Hepatocyte (in vitro differentiated cells): ENCODE data around the gene APLN.

Source experiments
- CTCF ChIP-seq: fragments of 200-600 bp; sonication (generic); IDR thresholded peaks from 2 replicates; pipeline ENCODE4 v1.5.1; 2016; ENCODE audit warnings: antibody characterized with exemption, mild to moderate bottlenecking; ENCODE audit not compliant: poor library complexity
- EZH2 ChIP-seq: fragments of 200-600 bp; sonication (generic); IDR thresholded peaks from 2 replicates; pipeline ENCODE4 v1.6.1; 2016; ENCODE audit warnings: antibody characterized with exemption, mild to moderate bottlenecking, borderline replicate concordance
- EZH2phosphoT487 ChIP-seq: fragments of 200-600 bp; sonication (generic); IDR thresholded peaks from one replicate; pipeline ENCODE4 v1.6.1; 2018; ENCODE audit warnings: antibody characterized with exemption, mild to moderate bottlenecking, low read depth, moderate library complexity; ENCODE audit not compliant: unreplicated experiment, severe bottlenecking

- TF ChIP-seq CTCF (no peak), EZH2 (no peak), EZH2phosphoT487 (no peak)
These were observed 5.2 kb downstream of the APLN start for GRCh38 chrX:129649268-129650182.
